ENCODE measurements around the gene CA12.
A peak's percentile ranks its signal among the peaks of the same experiment; 100 is the strongest.

The CA12 gene

DNA sequence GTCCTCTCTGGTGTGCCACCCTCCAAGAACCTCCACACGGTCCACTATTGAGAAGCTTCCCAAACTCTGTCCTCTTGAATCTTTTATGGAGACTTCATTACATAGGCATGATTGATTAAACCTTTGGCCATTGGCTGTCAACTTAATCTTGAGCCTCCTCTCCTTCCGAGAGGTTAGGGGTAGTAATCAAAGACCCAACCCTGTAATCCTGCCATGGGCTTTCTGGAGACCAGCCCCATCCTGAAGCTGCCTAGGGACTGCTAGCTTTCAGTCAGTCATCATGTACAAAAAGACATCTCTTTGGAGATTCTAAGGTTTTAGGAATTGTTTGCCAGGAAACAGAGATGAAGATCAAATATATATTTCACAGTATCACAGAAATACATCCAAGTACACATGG lies 67.2 kb downstream of the CA12 start:
- DNase-seq (ENCODE audit: low spot score) (no peak), ATAC-seq (ENCODE audit: low read depth) (no peak)
- TF ChIP-seq, protein P1, sequence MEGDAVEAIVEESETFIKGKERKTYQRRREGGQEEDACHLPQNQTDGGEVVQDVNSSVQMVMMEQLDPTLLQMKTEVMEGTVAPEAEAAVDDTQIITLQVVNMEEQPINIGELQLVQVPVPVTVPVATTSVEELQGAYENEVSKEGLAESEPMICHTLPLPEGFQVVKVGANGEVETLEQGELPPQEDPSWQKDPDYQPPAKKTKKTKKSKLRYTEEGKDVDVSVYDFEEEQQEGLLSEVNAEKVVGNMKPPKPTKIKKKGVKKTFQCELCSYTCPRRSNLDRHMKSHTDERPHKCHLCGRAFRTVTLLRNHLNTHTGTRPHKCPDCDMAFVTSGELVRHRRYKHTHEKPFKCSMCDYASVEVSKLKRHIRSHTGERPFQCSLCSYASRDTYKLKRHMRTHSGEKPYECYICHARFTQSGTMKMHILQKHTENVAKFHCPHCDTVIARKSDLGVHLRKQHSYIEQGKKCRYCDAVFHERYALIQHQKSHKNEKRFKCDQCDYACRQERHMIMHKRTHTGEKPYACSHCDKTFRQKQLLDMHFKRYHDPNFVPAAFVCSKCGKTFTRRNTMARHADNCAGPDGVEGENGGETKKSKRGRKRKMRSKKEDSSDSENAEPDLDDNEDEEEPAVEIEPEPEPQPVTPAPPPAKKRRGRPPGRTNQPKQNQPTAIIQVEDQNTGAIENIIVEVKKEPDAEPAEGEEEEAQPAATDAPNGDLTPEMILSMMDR (IDR thresholded peaks at IDR 0.05; ENCODE audit: poor library complexity, severe bottlenecking): no peak
- H3K27me3 ChIP-seq (ENCODE audit: insufficient read depth, poor library complexity, severe bottlenecking): no peaks in the 10 kb centered on the region
- H3K4me3 ChIP-seq (ENCODE audit: severe bottlenecking): no peak overlapping the region
- no peaks in the 10 kb centered on the region for H3K9me3 ChIP-seq (ENCODE audit: severe bottlenecking)
- no peaks in the 10 kb centered on the region for H3K36me3 ChIP-seq (ENCODE audit: low read depth)
- H3K27ac ChIP-seq (ENCODE audit: poor library complexity, severe bottlenecking): no peak overlapping the region
- H3K4me1 ChIP-seq (ENCODE audit: insufficient read depth, poor library complexity, severe bottlenecking): no peaks in the 10 kb centered on the region

DNA sequence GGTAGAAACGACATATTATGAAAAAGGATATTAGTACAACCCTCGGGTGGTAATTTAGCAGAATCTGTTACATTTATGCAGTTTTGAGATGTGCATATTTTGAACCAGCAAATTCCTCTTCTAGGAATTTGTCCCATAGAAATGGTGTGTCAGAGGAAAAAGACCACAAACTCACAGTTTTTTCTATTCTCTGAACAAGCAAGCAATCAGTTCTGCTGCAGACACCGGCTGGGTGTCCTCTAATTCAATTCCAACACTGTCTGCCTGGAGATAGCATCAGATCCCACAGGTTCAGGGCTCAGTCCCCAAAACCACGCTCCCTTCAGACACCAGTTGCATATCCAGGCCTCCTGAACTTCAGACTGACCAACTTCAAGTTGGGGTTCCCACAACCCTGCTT lies 67.8 kb downstream of the CA12 start:
- ATAC-seq (ENCODE audit: low read depth) (no peak), DNase-seq (ENCODE audit: low spot score) (no peak)
- H3K36me3 ChIP-seq (ENCODE audit: low read depth): no peaks in the 10 kb centered on the region
- no peaks in the 10 kb centered on the region for H3K4me1 ChIP-seq (ENCODE audit: insufficient read depth, poor library complexity, severe bottlenecking)
- H3K27ac ChIP-seq (ENCODE audit: poor library complexity, severe bottlenecking): no peak overlapping the region
- no peaks in the 10 kb centered on the region for H3K9me3 ChIP-seq (ENCODE audit: severe bottlenecking)
- TF ChIP-seq, protein P1 (IDR thresholded peaks at IDR 0.05; ENCODE audit: poor library complexity, severe bottlenecking): no peak
- no peak overlapping the region for H3K4me3 ChIP-seq (ENCODE audit: severe bottlenecking)
- no peaks in the 10 kb centered on the region for H3K27me3 ChIP-seq (ENCODE audit: insufficient read depth, poor library complexity, severe bottlenecking)

DNA sequence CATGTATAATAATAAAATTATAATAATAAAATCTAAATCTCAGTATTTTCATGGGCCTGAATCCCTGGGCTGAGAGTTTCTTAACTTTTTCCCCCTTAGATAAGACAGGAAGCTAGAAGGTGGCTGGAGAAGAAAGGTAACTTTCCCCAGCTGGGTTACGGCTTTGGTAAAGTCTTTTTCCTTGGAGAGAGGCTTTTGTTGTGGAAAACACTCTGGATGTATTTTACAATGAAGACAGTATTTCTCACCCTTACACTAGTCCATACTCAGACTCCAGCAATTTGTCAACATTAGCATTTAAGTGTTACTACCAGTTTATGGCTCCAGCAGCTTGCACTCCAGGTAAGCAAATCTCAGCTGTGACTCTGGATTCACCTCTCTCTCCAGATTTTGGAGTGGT lies 69.4 kb downstream of the CA12 start:
- Histone ChIP-seq H3K4me3 (ENCODE audit: severe bottlenecking) (no peak overlapping the region), H3K27ac (ENCODE audit: poor library complexity, severe bottlenecking) (no peak overlapping the region), H3K9me3 (ENCODE audit: severe bottlenecking) (no peaks in the 10 kb centered on the region), H3K36me3 (ENCODE audit: low read depth) (no peaks in the 10 kb centered on the region), H3K4me1 (ENCODE audit: insufficient read depth, poor library complexity, severe bottlenecking) (no peaks in the 10 kb centered on the region), H3K27me3 (ENCODE audit: insufficient read depth, poor library complexity, severe bottlenecking) (no peaks in the 10 kb centered on the region)
- TF ChIP-seq, protein P1 (IDR thresholded peaks at IDR 0.05; ENCODE audit: poor library complexity, severe bottlenecking): no peak
- DNase-seq (ENCODE audit: low spot score): no peak
- no peak for ATAC-seq (ENCODE audit: low read depth)

DNA sequence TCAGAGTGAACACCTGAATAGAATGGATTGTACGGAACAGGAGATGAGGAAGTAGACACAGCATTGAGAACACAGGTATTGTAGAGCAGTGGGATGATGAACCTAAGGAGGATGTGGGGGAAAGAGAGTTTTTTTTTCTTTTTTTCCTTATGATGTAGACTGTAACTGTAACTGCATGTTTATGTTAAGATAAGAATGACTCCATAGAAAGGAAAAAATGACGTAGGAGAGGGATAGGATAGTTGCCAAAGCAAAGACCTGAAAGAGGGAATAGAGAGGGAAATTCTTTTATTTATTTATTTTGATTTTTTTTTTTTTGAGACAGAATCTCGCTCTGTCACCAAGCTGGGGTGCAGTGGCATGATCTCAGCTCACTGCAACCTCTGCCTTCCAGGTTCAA lies 71.0 kb downstream of the CA12 start:
- TF ChIP-seq, protein P1 (IDR thresholded peaks at IDR 0.05; ENCODE audit: poor library complexity, severe bottlenecking): no peak
- Histone ChIP-seq H3K27me3 (ENCODE audit: insufficient read depth, poor library complexity, severe bottlenecking) (no peaks in the 10 kb centered on the region), H3K4me3 (ENCODE audit: severe bottlenecking) (no peak overlapping the region), H3K27ac (ENCODE audit: poor library complexity, severe bottlenecking) (no peak overlapping the region), H3K4me1 (ENCODE audit: insufficient read depth, poor library complexity, severe bottlenecking) (no peaks in the 10 kb centered on the region), H3K9me3 (ENCODE audit: severe bottlenecking) (no peaks in the 10 kb centered on the region), H3K36me3 (ENCODE audit: low read depth) (no peaks in the 10 kb centered on the region)
- DNase-seq (ENCODE audit: low spot score) (no peak), ATAC-seq (ENCODE audit: low read depth) (no peak)

DNA sequence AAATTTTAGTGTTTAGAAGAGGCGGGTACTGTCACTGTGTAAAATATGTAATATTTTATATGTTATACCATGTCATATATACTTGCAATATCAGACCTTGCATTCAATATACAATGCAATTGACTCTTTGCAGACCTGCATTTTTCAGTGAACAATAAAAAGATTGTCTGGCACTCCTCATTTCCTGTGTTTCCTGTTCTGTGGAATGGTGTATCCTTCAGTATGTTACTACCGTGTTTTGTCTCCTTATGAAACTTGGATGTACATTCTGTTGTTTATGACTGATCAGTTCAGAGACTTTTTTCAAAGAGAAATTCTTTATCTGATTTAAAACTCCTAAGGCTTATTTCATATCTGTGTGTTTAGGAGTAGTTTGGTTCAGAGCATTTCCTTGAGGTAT lies 72.7 kb downstream of the CA12 start:
- Histone ChIP-seq H3K27me3 (ENCODE audit: insufficient read depth, poor library complexity, severe bottlenecking) (no peaks in the 10 kb centered on the region), H3K9me3 (ENCODE audit: severe bottlenecking) (no peaks in the 10 kb centered on the region), H3K4me3 (ENCODE audit: severe bottlenecking) (no peak overlapping the region), H3K4me1 (ENCODE audit: insufficient read depth, poor library complexity, severe bottlenecking) (no peaks in the 10 kb centered on the region), H3K27ac (ENCODE audit: poor library complexity, severe bottlenecking) (no peak overlapping the region), H3K36me3 (ENCODE audit: low read depth) (no peaks in the 10 kb centered on the region)
- no peak for DNase-seq (ENCODE audit: low spot score)
- peak; percentile 58; the same call in 1 of the 3 replicates for ATAC-seq (ENCODE audit: low read depth)
- TF ChIP-seq, protein P1 (IDR thresholded peaks at IDR 0.05; ENCODE audit: poor library complexity, severe bottlenecking): no peak
